Globus pallidus (tissue), 1 donor: Measurements from ENCODE around the gene PSD2.

Experiments
- DNase-seq: peaks from one replicate; pipeline ENCODE4 v3.0.0-alpha.2; 2015; ENCODE audit warnings: low spot score

Gene PSD2

DNA sequence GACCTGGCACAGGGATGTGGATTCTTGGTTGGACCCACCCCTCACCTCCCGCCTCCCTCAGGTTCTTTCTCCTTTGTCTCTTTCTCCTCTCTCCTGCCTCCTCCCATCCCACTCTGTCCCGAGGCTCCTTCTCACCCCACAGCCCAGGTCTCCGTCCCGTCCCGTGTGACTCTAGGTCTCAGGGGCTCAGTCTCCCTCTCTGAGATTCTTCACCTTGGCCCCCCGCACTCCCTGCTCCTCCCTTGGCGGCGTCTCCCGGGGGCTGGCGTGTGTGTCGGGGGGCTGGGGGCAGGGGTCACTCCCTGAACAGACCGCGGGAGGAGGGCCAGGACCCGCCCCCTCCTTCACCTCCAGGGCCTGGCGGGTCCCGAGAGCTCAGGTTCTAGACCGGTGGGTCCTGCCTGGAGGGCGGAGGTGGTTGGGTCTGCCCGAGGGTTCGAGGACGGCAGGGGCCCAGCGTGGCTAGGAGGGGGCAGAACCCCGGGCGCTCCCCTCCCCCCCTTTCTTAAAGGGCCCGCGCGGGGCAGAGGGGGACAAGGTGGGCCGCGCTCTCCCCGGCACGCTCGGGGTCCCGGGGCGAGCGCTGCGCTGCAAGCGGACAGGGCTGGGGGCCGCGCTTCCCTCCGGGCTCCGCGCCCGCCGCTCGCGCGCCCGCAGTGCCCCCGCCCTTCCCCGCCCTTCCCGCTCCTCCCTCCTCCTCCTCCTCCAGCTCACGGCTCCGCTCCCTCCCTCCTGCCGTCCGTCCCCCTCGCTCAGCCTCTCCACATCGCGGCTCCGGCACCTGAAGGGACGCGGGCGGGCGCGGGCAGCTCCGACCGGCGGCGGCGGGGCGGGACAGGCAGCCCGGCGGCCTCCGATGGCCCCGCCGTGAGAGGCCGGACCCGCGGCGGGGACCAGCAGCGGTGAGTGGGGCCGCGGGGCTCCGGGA is at the start of gene PSD2:
Gene PSD2 (plus strand): TSS at position 735 of the 928 bp plus-strand sequence. CDS start 13,633 bp downstream, outside the sequence.
- peak; percentile 53 for DNase-seq

DNA sequence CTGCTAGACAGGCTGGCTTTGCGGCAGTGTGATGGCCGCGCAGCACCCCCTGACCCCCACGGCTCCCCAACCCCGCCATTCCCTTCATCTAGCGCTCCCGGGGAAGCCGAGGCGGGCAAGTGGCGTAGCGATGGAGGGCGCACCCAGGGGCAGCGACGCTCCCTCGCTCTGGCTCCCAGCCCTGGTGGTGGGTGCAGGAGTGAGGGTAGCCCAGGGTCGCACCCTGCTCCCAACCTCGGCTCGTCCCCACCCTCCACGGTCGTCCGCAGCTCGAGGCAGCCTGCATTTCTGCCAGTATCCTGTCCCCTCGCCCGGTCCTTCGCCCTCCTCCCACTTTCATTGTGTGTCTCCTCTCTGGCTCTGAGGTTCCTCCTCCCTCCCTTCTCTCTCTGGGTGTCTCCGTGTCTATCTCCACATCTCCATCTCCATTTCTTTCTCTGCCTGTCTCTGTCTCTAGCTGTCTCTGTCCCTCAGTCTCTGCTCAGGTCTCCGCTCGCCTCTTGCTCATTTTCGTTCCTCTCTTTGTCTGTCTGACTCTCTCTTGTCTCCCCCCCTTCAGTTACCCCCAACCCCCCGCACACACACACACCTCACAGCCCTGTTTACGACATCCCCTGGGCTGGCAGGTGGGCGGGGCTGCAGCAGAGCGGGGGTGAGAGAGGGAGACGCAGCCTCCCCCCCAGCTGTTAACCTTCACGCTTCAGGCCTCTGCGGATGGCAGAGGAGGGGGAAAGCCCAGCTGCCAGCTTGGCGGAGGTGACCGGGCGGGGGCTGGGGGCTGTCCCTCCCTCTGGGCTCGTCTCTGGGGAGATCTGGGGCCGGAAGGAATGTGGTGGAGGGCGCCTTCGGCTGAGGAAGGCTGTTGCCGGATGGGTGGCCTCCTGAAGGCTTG is 48.7 kb upstream of the PSD2 start:
- DNase-seq = peak; percentile 64

DNA sequence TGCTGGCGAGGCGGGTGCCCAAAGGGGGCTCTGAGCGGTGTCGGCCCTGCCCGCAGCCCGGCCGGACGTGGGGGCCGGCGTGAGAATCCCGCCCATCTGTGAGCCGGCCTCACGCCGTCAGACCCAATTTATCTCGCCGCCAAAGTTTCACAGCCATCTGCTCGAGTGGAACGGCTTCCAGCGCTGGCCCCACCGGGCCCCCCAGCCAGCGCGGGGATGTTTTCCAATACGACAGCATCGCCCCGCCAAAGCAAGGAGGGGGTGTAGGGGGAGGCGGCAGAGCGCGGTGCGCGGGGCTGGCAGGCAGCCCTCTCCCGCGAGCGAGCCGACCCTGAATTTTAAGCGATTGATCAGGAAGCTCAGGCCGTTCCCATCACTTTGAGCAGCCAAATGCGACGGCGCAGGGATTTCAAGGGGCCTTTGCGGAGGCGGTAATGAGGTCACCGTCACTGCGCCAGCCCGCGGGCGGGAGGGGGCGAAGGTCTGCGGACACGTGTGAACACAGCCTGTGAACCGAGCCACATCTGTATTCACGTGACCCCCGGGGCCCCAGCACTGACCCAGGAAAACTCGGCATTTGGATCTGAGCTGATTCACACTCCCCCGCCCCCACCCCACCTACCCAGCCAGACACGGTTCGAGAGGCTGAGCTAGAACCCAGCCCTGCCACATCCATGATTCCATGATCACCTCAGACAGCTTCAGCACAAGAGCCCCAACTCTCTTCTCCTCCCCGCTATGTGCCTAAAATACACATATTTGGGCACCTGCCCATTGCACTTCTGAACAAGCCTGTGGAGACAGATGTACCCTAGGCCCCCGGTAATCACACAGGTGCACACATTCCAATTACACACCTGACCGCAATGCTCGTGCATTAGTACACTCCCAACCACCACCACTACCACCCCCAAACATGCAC is 47.8 kb upstream of the PSD2 start:
- DNase-seq = peak; percentile 70

DNA sequence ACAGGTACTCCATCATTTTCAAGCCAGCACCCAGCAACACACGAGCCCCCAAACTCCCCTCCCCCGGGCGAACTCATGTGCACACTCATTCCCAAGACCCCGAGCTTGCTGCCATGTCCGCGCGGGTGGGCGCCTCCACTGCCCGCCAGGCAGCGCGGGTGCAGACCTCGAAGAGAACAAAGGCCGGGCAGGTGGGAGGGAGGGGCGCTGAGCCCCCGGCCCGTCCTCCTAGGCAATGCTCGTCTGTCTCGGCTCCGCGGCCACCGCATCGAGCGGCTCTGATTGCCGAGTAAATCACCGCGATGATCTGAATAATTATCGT is 47.1 kb upstream of the PSD2 start:
- DNase-seq = no peak

DNA sequence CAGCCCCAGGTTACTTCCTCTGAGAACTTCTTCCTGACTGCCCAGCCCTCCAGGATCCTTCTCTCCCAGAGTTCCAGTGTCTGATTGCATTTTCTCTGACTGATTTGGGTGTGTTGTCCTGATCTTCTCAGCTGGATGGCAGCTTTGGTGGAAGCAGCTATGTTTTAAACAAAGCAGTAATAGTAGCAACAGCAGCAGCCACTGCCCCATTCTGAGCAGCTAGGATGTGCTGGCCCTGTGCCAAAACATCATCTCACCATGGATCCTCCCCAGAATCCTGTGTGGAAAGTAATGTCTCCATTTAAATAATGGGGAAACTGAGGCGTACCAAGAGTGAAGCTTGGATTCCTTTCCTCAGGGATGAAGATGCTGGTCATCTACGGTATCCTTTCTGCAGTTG is 46.4 kb upstream of the PSD2 start:
- DNase-seq = no peak

DNA sequence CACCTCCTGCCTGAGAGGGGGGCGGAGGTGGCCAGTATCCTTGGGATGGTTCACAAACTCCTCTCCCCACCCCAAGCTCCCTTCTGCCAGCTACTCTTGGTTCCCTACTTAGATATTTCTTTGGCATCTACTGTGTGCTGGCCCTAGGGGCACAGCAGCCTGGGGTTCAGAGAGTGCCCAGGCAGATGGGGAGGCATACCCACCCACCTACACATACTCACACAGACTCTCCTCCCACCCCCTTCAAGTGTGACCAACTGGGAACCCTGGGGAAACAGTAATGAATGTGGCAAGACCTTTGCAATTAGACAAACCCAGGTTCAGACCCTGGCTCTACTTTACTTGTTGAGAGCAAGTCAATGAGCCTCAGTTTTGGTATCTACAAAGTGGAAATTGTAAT is 44.4 kb upstream of the PSD2 start:
- no peak for DNase-seq

DNA sequence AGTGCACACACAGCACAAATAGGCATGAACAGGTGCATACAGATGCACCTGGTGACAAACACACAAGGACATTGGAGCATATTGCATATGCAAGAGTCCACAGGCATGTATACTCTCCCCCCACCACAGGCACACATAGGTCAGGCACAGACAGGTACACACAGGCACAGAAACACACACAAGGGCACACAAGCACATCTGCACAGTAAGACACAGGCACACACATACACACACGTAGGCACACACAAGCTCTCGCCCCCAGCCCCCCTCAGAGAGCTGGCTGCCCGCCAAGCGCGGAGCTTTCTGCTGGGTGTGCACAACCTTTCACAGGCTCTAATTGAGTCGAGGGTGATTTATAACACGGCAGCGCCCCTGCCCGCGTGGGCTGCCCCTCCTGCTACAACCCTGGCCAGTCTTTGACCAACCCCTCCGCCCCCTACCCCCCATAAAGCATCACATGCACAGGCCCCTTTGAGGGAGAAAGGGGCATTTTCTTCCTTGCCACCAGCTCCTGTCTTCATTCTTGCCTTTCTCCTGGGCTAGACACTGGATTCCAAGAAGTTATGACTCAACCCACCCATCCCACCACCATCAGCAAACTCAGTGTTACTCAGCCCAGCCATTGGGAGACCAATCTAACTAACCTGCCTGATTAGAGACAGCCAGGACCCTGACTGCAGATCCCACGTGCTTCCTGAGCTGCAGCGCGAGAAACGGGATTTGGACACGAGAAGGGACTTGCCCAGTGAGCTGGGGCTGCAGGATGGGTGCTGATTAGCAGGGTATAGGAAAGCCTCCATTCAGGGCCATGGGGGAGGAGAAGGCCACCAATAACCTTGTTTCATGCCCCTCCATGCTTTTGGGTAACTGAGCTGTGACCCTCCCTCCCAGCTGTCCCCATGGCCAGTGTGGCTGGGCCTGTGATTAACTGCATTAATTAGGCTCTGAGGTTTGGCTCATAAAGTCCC is 42.8 kb upstream of the PSD2 start:
- no peak for DNase-seq

DNA sequence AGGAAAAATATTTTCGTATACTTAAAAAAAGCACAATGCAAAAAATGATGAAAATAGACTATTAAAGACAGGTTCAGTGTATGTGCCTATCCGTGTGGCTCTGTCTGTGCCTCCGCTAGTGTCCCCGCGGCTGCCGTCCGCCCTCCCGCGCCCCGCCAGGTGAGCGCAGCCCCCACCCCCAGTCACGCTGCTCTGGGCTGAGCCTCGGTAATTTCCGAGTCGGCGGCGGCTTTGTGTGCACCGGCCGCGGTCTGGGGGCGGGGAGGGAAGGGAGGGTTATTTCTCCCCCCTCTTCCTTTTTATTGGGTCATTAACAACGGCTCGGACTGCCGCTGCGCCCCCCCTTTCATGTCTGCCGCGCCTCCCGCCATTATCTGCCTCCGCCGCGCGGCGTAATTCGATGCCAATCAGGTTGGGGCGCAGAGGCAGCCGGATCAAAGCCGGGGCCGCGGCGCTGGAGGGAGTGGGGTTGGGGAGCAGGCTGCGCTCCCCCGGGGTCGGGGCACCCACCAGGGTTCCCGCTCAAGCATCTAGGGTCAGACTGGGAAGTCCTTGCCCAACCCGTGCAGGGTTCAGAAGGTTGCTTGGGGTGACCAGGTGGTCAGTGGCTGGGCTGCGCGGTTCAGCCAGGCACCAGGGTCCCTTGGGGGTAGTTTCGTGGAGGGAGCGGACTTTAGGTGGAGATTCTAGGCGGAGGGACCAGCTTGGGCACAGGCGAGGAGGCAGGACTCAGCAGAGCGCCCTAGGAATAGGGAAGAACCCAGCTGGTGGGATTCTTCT is 39.5 kb upstream of the PSD2 start:
- DNase-seq = no peak

DNA sequence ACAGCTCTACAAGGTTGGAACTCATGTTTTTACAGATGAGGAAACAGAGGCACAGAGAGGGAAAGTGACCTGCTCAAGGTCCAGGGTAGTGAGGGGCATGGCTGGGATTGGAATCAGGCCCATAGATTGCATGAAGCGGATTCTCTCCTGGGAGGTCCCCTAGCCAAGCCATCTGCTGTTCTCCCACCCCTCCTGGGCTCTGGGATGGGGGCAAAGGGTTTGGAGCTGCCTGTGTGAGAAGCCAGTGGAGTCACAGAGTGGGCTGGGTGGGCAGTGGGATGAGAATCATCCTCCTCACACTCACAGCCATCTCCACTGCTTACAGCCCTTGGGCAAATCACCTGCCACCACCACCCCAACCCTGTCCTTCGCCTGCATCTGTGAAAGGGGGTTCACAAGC is 38.6 kb upstream of the PSD2 start:
- DNase-seq = no peak

DNA sequence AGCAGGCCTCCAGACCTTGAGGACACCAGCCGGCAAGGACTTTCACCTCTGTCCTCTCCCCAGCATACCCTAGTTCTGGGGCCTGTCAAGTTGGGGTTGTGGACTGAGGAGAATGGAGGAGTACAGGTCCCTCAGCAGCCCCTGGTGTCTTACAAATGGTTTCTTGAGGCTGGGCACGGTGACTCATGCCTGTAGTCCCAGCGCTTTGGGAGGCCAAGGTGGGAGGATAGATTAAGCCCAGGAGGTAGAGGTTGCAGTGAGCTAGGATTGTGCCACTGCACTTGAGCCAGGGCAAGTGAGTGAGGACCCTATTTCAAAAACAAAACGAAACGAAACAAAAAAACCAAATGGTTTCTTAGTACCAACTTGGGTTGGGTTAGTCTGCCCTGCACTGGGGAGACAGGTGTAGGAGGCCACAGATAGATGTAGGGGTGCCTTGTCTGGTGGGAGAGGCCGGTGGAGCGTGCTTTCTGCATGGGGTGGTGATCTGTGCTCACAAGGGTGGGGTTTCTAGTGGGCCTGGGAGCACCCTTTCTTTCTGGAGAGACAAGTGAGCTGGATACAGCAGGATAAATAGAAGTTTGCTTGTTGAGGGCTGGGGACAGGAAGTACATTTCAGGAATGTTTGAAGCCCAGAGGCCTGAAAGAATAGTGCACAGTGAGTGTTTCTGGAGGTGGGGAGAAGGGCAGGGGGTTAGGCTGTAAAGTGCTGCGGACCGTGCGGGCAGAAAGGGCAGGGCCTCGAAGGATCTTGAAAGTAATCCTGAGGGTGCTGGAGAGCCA is 37.7 kb upstream of the PSD2 start:
- no peak for DNase-seq

DNA sequence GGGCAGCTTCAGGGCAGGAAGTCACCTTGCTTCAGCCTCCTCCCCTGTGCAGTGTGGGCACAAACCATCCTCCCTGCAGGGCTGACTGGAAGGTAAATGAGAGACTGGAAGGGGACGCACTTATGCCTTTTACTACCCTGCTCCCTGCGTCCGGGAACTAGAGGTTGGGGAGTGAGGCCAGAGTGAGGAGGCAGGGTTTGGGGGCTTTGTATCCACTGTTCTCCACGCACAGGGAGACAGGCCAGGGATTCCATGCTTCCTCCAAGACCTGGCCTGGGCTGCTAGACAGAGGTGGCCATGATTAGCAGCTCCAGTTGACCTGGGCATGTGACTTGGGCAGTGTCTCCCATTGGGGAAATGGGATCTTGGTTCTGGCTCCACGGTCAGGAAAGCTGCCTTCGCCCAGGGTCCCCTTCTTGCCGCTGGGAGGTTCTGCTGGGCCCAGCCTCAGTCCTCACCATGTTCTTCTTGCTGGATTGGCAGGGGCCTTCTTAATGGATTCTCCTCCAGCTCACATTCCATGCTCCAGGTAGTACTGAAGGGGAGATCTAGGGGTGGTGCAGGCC is 37.0 kb upstream of the PSD2 start:
- DNase-seq = no peak

DNA sequence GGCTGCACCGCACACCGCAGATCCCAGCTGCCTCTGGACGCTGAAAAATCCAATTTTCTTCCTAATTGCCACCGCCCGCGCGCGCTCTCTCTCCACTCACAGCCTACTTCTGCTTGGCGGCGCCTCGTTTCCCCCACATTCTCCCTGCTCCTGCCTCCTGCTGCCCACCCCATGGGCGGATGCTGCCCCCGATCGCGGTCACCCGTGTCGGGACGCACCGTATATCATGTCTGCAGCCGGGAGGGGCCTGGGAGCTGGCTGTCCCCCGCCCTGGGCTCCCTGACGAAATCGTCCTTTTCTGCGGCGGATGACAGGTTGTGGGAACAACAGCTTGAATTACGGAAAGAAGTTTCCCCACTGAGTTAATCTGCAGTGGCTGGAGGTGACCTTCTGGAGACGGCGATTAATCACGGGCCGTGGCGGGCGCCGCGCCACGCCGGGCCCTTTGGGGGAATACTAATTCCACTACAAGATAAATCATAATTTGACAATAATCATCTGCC is 36.3 kb upstream of the PSD2 start:
- DNase-seq = no peak

DNA sequence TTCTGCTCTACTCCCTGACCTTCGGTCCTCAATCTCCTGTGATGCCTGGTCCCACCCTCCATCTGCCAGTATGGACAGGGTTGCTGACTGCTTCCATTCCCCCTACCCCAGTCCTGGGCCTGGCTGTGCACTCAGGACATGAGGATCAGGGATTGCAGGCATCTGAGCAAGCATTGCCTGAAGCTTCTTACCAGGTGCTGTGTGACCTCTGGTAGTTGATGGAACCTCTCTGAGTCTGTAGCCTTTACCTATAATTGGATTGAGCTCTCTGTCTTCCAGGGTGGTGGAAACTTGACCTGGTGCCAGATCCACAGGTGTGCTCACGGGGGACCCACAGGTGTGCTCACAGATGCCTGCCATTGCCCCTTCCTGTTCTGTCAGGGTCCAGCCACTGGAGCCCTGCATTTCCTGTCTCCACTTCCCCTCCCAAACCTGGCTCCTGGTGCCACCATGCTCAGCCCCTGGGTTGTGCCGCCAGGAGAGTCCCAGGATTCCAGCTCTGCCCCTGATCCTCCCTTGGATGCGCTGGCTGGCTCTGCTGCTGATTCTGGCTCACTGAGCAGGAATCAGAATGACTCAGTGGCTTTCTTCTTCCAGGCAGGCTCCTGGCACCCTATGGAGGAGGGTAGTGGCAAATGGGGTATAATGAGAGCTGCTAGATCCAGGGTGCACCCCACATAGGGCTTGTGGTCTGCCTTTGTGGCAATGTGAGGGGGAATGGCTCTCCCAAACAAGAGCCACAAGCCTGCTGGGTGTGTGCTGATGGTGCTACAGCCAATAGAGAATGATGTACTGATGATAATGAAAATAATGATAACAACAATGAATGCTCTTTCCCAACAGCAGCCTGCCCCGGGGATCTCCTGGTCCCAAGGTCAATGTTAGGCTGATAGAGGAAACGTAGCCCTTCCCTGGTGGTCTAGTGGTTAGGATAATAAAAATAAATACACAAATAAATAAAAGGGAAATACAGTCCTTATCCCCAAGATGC is 35.2 kb upstream of the PSD2 start:
- no peak for DNase-seq

DNA sequence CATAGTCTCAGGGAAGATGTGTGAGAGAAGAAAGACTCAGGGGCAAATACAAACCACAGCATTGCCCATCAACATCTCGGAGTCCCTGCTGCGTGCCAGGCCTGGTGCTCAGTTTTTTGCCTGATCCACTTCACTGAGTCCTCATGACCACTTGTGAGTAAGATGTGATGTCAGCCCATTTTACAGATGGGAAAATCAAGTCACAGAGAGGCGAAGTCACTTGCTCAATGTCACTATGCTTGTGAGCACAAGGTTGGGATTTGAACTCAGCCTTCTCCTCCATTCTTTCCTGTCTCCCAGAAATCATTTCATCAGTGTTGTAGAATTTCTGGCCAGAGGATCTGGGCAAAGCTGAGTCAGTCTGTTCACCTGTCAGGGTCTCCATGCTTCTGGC is 34.6 kb upstream of the PSD2 start:
- DNase-seq = no peak

DNA sequence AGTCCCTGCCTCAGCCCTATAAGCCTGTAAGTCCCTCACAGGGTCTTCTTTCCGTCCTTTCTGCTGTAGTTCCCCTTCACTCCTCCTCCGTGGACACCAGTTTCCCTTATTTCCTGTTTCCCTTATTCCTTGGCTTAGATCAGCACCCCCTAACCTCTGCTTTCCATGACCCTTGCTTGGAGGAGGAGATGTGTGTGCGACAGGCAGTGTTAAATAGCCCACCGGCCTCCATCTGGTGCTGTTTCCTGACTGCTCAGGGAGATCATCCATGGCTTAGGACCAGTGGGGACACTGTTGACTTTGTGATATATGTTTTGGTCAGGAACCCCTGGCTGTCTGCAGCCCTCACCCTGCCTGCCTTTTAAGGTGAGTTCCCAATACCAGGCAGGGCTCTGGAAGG is 34.1 kb upstream of the PSD2 start:
- DNase-seq = no peak

DNA sequence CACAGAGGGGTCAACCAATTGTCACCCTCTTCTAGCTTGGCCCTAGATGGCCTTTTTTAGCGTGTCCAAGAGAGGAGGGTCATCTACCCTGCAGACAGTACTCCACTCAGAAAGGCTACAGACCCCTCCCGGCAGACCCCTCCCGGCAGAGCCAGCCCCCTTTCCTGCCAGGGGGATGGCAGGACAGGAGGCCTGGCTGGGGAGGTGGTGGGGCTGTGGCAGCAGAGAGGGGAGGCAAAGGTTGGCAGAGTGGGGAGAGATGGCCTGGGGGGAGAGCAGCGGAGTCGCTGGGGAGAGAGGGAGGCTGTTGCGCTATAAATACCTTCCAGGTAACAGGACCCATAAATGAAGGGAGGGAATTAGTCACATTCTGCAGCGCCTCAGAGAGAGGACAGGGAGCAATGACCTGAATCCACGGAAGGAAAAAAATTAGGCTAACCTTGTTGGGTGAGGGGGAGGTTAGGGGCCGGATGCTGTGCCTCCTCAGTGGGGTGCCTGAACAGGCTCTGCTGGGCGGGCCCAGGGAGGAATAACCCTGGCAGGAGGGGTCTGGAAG is 32.9 kb upstream of the PSD2 start:
- DNase-seq = no peak

DNA sequence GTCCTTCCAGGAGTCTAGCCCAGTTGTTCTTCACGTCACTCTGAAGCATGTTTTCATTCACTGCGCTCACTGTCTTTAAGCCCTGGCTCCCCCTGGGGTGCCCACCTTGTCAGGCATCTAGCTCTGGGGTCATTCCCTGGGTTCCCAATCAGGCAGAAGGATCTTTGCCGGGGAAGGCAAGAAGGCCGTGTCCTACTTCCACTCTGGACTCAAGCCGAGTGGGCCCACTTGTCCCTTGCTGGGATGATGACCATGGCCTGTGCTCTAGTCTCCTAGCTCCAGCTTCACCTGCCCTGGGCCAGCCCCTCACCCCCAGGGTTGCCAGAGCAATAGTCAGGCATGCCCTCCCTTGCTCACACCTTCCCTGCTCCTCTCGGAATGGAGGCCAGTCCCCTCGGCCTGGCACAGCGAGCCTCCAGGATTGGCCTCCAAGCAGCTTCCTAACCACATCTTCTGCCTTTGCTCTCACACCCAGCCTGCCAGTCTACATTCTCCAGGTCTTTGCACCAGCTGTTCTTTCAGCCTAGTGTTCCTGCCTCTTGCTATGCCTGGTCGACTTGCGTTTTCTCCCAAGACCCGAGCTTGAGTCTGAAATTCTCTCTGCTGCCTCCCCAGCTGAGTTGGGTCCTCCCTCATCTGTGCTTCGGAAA is 32.2 kb upstream of the PSD2 start:
- DNase-seq = no peak
